Coronary artery (tissue), 2 donors: Measurements from ENCODE around the gene ZNF275.

Experiments
- DNase-seq: peaks from one replicate; pipeline ENCODE4 v3.0.0-alpha.2; 2017; ENCODE audit warnings: low spot score
- H3K27ac ChIP-seq, 2 donors: fragments of 200-600 bp; sonication (generic); one replicate each; pipeline ENCODE4 v1.5.1; 2016 to 2019
- H3K4me3 ChIP-seq: fragments of 200-600 bp; sonication (generic); 2 replicates; pipeline ENCODE4 v1.5.1; 2016; ENCODE audit warnings: mild to moderate bottlenecking, moderate library complexity
- TF ChIP-seq, protein P1 (sequence below): fragments of 200-600 bp; sonication (generic); IDR thresholded peaks from one replicate; pipeline ENCODE4 v1.5.1; 2019; ENCODE audit warnings: antibody characterized with exemption

Gene ZNF275

DNA sequence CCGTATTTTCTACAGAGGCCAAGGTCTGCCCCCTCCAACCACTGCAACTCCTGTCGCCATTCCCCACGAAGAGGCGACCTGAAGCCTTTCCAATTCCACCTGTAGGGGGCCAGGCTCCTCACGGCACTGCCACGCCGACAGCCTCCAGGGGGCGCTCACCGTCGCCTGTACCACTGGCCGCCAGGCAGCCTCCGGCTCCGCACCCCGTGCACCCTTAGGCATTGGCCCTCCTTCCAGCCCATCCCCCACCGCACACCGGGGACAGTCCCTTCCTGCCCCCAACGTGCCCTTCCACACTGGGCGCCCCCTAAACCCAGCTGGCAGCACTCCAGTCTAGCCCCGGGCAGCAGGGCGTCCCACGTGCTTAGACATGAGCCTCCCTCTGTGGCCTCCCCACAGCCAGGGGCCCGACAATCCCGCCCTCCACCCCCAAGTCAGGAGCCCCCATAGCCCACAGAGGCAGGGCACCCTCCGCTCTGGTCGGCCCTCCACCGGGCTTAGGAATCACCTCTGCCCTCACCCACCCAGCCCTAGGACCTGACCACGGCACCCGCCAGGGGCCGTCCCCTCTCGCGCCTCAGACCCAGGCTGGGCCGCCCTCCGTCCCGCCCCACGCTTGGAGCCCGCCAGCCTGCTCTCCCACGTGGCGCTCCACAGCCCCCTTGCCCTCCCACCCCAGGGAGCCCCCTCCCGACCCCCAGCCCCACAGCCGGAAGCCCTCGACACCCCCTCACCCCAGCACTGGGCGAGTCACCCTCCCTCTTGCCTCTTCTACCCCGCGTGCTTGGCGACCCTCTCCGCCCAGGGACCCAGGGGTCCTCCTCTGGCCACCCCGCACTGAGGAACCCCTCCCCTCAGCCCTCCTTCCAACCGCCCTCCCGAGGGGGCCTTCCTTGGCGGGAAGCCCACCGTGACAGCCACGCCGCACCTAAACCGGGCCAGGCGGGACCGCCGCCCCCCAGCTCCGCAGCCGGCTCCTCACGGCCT, 66.5 kb downstream of the ZNF275 start:
- TF ChIP-seq, protein P1, sequence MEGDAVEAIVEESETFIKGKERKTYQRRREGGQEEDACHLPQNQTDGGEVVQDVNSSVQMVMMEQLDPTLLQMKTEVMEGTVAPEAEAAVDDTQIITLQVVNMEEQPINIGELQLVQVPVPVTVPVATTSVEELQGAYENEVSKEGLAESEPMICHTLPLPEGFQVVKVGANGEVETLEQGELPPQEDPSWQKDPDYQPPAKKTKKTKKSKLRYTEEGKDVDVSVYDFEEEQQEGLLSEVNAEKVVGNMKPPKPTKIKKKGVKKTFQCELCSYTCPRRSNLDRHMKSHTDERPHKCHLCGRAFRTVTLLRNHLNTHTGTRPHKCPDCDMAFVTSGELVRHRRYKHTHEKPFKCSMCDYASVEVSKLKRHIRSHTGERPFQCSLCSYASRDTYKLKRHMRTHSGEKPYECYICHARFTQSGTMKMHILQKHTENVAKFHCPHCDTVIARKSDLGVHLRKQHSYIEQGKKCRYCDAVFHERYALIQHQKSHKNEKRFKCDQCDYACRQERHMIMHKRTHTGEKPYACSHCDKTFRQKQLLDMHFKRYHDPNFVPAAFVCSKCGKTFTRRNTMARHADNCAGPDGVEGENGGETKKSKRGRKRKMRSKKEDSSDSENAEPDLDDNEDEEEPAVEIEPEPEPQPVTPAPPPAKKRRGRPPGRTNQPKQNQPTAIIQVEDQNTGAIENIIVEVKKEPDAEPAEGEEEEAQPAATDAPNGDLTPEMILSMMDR = no peak
- Histone ChIP-seq H3K4me3 (no peak overlapping the region), H3K27ac (no peak overlapping the region)
- DNase-seq = no peak

DNA sequence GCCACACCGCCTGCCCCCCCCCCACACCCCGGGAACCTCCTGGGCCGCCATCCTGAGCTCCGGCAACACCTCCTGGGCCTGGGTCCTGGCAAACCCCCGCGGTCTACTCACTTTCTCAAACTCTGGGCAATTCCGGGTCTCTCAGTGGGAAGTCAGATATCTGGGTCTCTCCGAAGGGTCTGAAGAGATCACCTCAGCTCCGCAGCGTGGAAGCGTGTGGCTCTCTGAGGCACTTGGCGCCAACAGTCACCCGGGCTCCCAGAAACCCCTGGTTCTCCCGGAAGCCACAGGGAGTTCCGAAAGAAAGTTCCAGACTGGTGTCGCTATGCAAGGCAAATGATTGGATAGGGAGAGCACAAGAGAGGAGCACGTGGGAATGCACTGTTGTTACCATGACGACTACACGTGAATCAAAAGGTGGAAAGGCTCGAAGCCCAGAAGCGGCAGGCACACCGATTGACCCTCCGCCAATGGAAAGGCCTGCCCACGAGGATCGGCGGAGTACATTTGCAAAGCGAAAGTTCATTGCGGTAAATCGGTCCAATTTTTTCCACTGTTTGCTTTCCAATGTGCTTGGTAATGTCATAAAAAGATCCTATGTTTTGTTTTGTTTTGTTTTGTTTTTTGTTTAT, 67.3 kb downstream of the ZNF275 start, which contains the start of gene PNMA6E:
Gene PNMA6E, minus strand, starts transcription at position 218 of the 632 bp plus-strand sequence. CDS start 2,501 bp downstream, outside the sequence.
- no peak within 1 kb of the TSS for H3K27ac ChIP-seq
- no peak within 1 kb of the TSS for H3K4me3 ChIP-seq
- TF ChIP-seq, protein P1 = no peak
- DNase-seq = no peak
